WTC11 (cell line): Measurements from ENCODE around the gene HNRNPUL2.

Source experiments
- CTCF ChIP-seq: fragments of 200-600 bp; IDR thresholded peaks from 2 replicates; pipeline ENCODE4 v1.8.0; 2022; ENCODE audit warnings: antibody characterized with exemption
- E2F5 ChIP-seq: sonication (generic); formaldehyde crosslinking; IDR thresholded peaks from 2 replicates; pipeline ENCODE4 v1.8.1; 2022; ENCODE audit warnings: mild to moderate bottlenecking, moderate library complexity, missing genetic modification reagents
- GABPB1 ChIP-seq: sonication (generic); formaldehyde crosslinking; IDR thresholded peaks from 2 replicates; pipeline ENCODE4 v1.8.1; 2023; ENCODE audit warnings: mild to moderate bottlenecking, missing genetic modification reagents
- MAX ChIP-seq: sonication (generic); formaldehyde crosslinking; IDR thresholded peaks from 2 replicates; pipeline ENCODE4 v1.8.0; 2022; ENCODE audit warnings: mild to moderate bottlenecking, missing genetic modification reagents
- NR2C2 ChIP-seq: sonication (generic); formaldehyde crosslinking; IDR thresholded peaks from 2 replicates; pipeline ENCODE4 v1.8.0; 2022; ENCODE audit warnings: mild to moderate bottlenecking, missing genetic modification reagents
- TCF7 ChIP-seq: sonication (generic); formaldehyde crosslinking; IDR thresholded peaks from 2 replicates; pipeline ENCODE4 v1.8.0; 2022; ENCODE audit warnings: mild to moderate bottlenecking, low read depth, missing genetic modification reagents, moderate library complexity
- USF2 ChIP-seq: sonication (generic); formaldehyde crosslinking; IDR thresholded peaks from 2 replicates; pipeline ENCODE4 v1.8.1; 2023; ENCODE audit warnings: mild to moderate bottlenecking, missing genetic modification reagents, moderate library complexity
- ZNF671 ChIP-seq: fragments of 250-450 bp; sonication (Bioruptor Pico); IDR thresholded peaks from 2 replicates; pipeline ENCODE4 v1.8.0; 2021; ENCODE audit warnings: mild to moderate bottlenecking

- no peak for TF ChIP-seq E2F5 (CRISPR knock-in tag)
- no peak for TF ChIP-seq CTCF
- TF ChIP-seq MAX, result 0 out of 2 replicates have a peak, but pooled peaks have one; percentile 17
- no peak for TF ChIP-seq USF2 (CRISPR knock-in tag)
- no peak for TF ChIP-seq NR2C2 (CRISPR knock-in tag)
- TF ChIP-seq ZNF671 (CRISPR knock-in tag), result 0 out of 2 replicates have a peak, but pooled peaks have one; percentile 3
- TF ChIP-seq TCF7 (CRISPR knock-in tag), result no peak
- no peak for TF ChIP-seq GABPB1 (CRISPR knock-in tag)
Measured at GRCh38 chr11:62665599-62666258, 61.5 kb downstream of the HNRNPUL2 start.
